OCI-LY1 (cell line): ENCODE results near the gene TAAR2.

ENCODE experiments used
- H2AFZ ChIP-seq: fragments of 200-600 bp; sonication (generic), shearing (Covaris generic); 2 replicates; pipeline ENCODE4 v1.6.0; 2014; ENCODE audit warnings: antibody characterized with exemption, mild to moderate bottlenecking, low read length
- H3F3A ChIP-seq: fragments of 200-600 bp; sonication (generic), shearing (Covaris generic); 2 replicates; pipeline ENCODE4 v1.6.0; 2014; ENCODE audit warnings: mild to moderate bottlenecking, antibody characterized with exemption, low read length, moderate library complexity; ENCODE audit not compliant: insufficient read depth
- H3K27ac ChIP-seq: fragments of 200-600 bp; sonication (generic); 2 replicates; pipeline ENCODE4 v1.5.1; 2014; ENCODE audit warnings: low read length, mixed run types, mild to moderate bottlenecking, low read depth; ENCODE audit not compliant: poor library complexity, severe bottlenecking
- H3K27me3 ChIP-seq: fragments of 200-600 bp; sonication (generic); 2 replicates; pipeline ENCODE4 v1.6.0; 2014; ENCODE audit warnings: antibody characterized with exemption, mild to moderate bottlenecking, low read length, moderate library complexity; ENCODE audit not compliant: insufficient read depth
- H3K36me3 ChIP-seq: fragments of 200-600 bp; sonication (generic); 2 replicates; pipeline ENCODE4 v1.6.1; 2014; ENCODE audit warnings: mild to moderate bottlenecking, antibody characterized with exemption, low read length, moderate library complexity, mixed read lengths; ENCODE audit not compliant: insufficient read depth
- H3K4me1 ChIP-seq: fragments of 200-600 bp; sonication (generic); 2 replicates; pipeline ENCODE4 v1.5.1; 2014; ENCODE audit warnings: mild to moderate bottlenecking, low read length, moderate library complexity; ENCODE audit not compliant: insufficient read depth, severe bottlenecking
- H3K4me2 ChIP-seq: fragments of 200-600 bp; sonication (generic), shearing (Covaris generic); 2 replicates; pipeline ENCODE4 v1.6.1; 2014; ENCODE audit warnings: low read length
- H3K4me3 ChIP-seq: fragments of 200-600 bp; sonication (generic); 2 replicates; pipeline ENCODE4 v1.5.1; 2014; ENCODE audit warnings: low read length, low read depth, mild to moderate bottlenecking, mixed read lengths; ENCODE audit not compliant: poor library complexity, severe bottlenecking
- H3K79me2 ChIP-seq: fragments of 200-600 bp; shearing (Covaris generic); 2 replicates; pipeline ENCODE4 v1.6.1; 2016; ENCODE audit warnings: mixed run types, low read length, mixed read lengths; ENCODE audit not compliant: insufficient read depth
- H3K9ac ChIP-seq: fragments of 200-600 bp; sonication (generic), shearing (Covaris generic); 2 replicates; pipeline ENCODE4 v1.6.1; 2014; ENCODE audit warnings: mild to moderate bottlenecking, low read length, mixed read lengths
- H3K9me2 ChIP-seq: fragments of 200-600 bp; sonication (generic), shearing (Covaris generic); 2 replicates; pipeline ENCODE4 v1.6.1; 2014; ENCODE audit warnings: low read depth, mild to moderate bottlenecking, low read length, mixed read lengths
- H3K9me3 ChIP-seq: fragments of 200-600 bp; shearing (Covaris generic); 2 replicates; pipeline ENCODE4 v1.6.1; 2014; ENCODE audit warnings: low read length, mixed read lengths
- H4K20me1 ChIP-seq: fragments of 200-600 bp; sonication (generic), shearing (Covaris generic); 2 replicates; pipeline ENCODE4 v1.6.0; 2016; ENCODE audit warnings: mild to moderate bottlenecking, low read length; ENCODE audit not compliant: insufficient read depth
- EZH2 ChIP-seq: fragments of 200-600 bp; sonication (generic), shearing (Covaris generic); IDR thresholded peaks from 2 replicates; pipeline ENCODE4 v1.8.0; 2017; ENCODE audit warnings: borderline replicate concordance, mixed run types, mild to moderate bottlenecking, antibody characterized with exemption, low read length, moderate library complexity, mixed read lengths
- TF ChIP-seq, protein P1 (sequence below): fragments of 200-600 bp; sonication (generic), shearing (Covaris generic); IDR thresholded peaks from 2 replicates; pipeline ENCODE4 v1.5.1; 2017; ENCODE audit warnings: mild to moderate bottlenecking, antibody characterized with exemption, low read length, moderate library complexity, mixed read lengths

Gene TAAR2

DNA sequence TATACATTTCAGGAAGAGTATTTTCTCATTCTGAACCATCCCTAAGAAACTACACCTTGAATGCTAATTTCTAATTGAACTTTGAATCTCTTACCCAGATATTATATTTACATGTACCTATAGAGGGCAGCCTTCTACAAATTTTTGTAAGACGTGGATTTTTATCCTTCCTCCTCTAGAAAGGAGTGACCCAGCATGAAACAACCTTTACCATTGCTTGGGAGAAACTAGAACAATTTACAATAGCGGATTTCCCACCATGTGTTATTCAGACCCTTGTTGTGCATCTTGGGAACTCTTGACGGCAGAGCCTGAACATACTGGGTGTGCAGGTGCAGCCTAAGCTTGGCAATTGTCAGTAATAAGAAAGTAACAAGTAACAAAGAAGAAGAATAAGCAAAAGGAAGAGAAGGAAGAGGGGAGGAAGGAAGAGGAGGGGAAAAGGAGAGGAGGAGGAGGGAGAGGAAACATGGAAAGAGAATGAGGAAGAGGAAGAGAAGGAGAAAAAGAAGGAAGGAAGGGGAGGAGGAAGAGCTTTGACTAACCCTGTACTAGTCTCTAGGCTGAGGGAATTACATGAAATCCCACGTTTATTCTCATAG is 45.7 kb upstream of the TAAR2 start:
- H3K79me2 ChIP-seq = no peaks in the 10 kb centered on the region
- H3K4me2 ChIP-seq = no peak overlapping the region
- no peak overlapping the region for H3K9ac ChIP-seq
- H3K9me2 ChIP-seq = no peaks in the 10 kb centered on the region
- H3K36me3 ChIP-seq = no peaks in the 10 kb centered on the region
- no peak overlapping the region for H3K27ac ChIP-seq
- H2AFZ ChIP-seq = no peak overlapping the region
- no peaks in the 10 kb centered on the region for H4K20me1 ChIP-seq
- TF ChIP-seq, protein P1, sequence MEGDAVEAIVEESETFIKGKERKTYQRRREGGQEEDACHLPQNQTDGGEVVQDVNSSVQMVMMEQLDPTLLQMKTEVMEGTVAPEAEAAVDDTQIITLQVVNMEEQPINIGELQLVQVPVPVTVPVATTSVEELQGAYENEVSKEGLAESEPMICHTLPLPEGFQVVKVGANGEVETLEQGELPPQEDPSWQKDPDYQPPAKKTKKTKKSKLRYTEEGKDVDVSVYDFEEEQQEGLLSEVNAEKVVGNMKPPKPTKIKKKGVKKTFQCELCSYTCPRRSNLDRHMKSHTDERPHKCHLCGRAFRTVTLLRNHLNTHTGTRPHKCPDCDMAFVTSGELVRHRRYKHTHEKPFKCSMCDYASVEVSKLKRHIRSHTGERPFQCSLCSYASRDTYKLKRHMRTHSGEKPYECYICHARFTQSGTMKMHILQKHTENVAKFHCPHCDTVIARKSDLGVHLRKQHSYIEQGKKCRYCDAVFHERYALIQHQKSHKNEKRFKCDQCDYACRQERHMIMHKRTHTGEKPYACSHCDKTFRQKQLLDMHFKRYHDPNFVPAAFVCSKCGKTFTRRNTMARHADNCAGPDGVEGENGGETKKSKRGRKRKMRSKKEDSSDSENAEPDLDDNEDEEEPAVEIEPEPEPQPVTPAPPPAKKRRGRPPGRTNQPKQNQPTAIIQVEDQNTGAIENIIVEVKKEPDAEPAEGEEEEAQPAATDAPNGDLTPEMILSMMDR = peak; percentile 78
- no peak for TF ChIP-seq EZH2
- no peaks in the 10 kb centered on the region for H3K27me3 ChIP-seq
- peaks cover 8% of the 10 kb centered on the region for H3K4me1 ChIP-seq
- H3K4me3 ChIP-seq = no peak overlapping the region
- H3F3A ChIP-seq = no peaks in the 10 kb centered on the region
- H3K9me3 ChIP-seq = no peaks in the 10 kb centered on the region

DNA sequence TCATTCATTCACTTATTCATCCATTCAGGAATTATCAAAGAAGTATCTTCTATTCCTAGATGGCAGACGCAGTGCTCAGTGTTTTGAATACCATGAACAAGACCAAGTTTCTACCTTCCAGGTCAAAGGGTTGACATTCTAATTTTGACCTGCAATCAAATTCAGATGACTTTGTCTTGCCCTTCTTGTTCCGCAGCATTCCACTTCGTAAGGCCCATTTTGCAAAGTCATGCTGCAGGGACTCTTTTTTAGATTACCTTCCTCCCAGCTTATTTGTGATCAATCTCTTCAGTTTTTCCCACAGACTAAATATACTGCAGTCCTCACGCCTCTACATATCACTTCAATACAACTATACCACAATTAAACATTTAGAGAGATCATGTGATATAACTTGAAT is 42.0 kb upstream of the TAAR2 start:
- TF ChIP-seq EZH2 = no peak
- TF ChIP-seq, protein P1 = no peak
- H3K4me3 ChIP-seq = no peak overlapping the region
- peaks cover 3% of the 10 kb centered on the region for H3K4me1 ChIP-seq
- H3K36me3 ChIP-seq = no peaks in the 10 kb centered on the region
- no peaks in the 10 kb centered on the region for H3F3A ChIP-seq
- no peak overlapping the region for H3K9ac ChIP-seq
- H3K9me3 ChIP-seq = no peaks in the 10 kb centered on the region
- no peaks in the 10 kb centered on the region for H3K79me2 ChIP-seq
- H3K27me3 ChIP-seq = no peaks in the 10 kb centered on the region
- no peak overlapping the region for H3K4me2 ChIP-seq
- H2AFZ ChIP-seq = no peak overlapping the region
- no peak overlapping the region for H3K27ac ChIP-seq
- H4K20me1 ChIP-seq = no peaks in the 10 kb centered on the region
- no peaks in the 10 kb centered on the region for H3K9me2 ChIP-seq

DNA sequence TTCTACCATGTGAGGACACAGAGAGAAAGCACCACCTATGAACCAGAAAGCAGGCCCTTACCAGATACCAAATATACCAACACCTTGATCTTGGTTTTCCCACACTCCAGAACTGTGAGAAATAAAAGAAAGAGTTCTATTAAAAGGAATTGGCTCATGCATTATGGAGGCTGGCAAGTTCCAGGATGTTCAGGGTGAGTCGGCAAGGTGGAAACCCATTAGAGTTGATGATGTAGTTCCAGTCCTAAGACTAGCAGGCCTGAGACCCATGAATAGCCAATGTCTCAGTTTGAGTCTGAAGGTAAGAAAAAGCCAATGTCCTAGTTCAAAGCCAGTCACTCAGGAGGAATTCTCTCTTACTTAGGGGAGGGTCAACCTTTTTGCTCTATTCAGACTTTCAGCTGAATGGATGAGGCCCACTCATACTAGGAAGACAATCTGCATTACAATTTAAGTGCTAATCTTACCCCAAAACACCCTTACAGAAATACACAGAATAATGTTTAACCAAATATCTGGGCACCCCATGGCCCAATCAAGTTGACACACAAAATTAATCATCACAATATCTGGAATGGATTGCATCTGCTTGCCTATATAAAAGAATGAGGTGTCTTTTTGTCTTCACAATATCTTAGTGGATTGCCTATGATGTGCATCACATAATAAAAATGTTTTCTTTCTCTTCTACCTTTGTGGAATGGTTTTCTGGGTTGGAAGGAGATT is 40.4 kb upstream of the TAAR2 start:
- no peaks in the 10 kb centered on the region for H3K9me2 ChIP-seq
- H2AFZ ChIP-seq = no peak overlapping the region
- no peaks in the 10 kb centered on the region for H3K79me2 ChIP-seq
- H3K9ac ChIP-seq = no peak overlapping the region
- no peaks in the 10 kb centered on the region for H3K4me1 ChIP-seq
- no peak overlapping the region for H3K4me2 ChIP-seq
- no peaks in the 10 kb centered on the region for H3F3A ChIP-seq
- H3K27ac ChIP-seq = no peak overlapping the region
- no peaks in the 10 kb centered on the region for H3K27me3 ChIP-seq
- H3K36me3 ChIP-seq = no peaks in the 10 kb centered on the region
- TF ChIP-seq, protein P1 = no peak
- no peak for TF ChIP-seq EZH2
- no peak overlapping the region for H3K4me3 ChIP-seq
- H3K9me3 ChIP-seq = no peaks in the 10 kb centered on the region
- no peaks in the 10 kb centered on the region for H4K20me1 ChIP-seq
